ENCODE results near the gene MACROD2.

Gene MACROD2

DNA sequence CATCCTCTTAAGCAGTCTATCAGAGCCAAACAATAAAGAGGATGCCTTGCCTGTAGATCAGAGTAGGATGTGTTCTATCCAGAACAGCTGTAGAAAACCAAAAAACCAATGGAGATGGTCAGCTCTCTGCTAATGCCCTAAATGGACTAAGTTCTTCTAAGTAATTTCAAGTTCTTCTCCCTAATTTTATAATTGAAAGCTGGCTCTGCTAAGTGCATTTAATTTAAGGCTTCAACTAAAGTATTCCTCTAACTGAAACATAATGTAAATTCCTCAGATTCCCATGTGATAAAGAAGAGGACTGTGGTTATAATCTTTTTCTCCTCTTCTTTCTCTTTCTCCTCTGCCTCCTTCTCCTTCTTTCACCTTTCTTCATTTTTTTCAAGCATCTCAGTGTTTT is 1868.4 kb downstream of the MACROD2 start:
- DNase-seq (ENCODE audit: low read depth), result no peak

- DNase-seq (ENCODE audit: low read depth), result no peak
Measured at GRCh38 chr20:15865553-15865952, 1870.2 kb downstream of the MACROD2 start.

DNA sequence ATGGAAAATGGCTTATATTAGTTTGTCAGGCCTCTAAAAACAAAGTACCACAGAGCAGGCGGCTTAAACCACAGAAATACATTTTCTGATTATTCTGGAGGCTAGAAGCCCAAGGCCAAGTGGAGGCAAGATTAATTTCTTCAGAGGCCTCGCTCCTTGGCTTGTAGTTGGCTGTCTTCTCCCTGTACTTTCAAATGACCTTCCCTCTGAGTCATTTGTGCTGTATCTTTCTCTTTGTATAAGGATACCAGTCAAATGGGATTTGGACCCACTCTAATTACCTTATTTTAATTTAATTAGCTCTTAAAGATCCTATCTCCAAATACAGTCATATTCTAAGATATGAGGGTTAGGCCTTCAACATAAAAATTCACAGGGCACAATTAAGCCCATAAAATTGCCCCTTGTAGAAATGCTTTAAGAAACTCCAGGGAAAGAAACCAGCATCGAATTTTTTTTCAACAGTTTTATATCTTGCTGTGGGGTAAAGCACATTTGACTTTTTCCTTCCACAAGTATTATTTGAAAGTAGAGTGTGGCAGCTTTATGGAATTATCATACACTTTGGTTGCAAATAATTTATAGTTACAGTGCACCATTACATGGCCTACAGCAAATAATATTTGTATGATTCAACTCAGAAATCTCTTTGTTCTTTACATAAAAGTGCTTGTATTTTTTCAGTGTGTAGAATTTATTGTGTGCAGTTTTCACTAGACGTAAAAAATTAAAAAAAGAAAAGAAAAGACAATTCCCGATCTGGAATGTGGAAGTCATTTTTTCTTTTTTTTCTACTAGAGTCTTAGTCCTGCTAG is 1871.8 kb downstream of the MACROD2 start:
- no peak for DNase-seq (ENCODE audit: low read depth)

- no peak for DNase-seq (ENCODE audit: low read depth)
Measured at GRCh38 chr20:15867899-15868298, 1872.6 kb downstream of the MACROD2 start.

DNA sequence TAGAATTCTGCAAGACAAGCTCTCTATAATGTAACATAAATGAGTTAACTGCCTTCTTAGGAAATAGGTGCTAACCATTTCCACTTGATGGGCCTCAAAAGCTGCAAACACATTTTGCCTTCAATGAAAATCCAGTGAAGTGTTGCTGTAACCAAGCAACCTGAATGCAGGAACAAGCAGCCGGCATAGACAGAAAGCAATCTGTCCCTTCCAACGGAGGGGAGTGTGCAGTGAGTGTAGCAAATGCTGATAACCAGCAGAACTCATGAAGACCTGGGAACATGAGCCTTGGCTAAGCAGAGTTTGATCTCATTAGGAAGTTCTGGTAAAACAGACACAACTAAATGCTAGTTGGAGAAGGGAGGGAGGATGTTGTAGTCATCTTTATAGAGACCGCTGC is 1880.1 kb downstream of the MACROD2 start:
- DNase-seq (ENCODE audit: low read depth), result no peak

DNA sequence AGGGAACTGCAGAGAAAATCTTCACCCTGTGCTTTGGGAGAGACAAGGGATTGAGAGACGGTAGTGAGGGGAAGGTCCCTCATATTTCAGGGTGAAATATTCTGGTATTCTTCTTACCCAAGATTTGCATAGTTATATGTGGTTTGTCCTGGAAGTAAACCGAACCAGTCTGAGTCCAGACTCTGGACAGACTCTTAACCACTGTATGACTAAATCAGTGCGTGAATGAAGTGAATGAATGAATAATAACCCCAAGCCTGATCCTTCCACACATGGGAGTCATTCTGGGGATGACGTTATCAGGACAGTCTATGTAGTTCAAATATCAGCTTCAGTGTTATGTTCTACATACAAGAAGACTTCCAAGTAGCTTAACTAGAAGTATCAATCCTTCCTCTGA is 1887.2 kb downstream of the MACROD2 start:
- DNase-seq (ENCODE audit: low read depth), result no peak

DNA sequence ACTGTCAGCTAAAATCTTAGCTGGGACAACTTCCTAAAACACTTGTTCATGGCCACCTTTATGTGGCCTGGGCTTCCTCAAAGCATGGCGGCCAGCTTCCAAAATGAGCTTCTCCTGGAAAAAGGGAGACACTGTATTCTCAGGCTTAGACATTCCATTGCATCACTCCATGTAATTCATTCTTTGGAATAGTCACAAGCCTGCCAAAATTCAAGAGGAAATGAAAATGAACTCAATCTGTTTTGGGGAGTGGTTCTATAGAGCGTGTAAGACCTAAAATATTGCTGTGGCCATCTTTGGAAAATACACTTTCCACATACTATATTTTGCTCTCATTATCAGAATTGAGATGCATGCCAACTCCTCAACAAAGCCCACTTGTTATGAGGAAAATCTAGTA is 1890.9 kb downstream of the MACROD2 start:
- DNase-seq (ENCODE audit: low read depth), result no peak

GRCh38 chr20:15887387-15887786 is 1892.1 kb downstream of the MACROD2 start:
- no peak for DNase-seq (ENCODE audit: low read depth)

- no peak for DNase-seq (ENCODE audit: low read depth)
Measured at GRCh38 chr20:15889061-15889460, 1893.7 kb downstream of the MACROD2 start.

DNA sequence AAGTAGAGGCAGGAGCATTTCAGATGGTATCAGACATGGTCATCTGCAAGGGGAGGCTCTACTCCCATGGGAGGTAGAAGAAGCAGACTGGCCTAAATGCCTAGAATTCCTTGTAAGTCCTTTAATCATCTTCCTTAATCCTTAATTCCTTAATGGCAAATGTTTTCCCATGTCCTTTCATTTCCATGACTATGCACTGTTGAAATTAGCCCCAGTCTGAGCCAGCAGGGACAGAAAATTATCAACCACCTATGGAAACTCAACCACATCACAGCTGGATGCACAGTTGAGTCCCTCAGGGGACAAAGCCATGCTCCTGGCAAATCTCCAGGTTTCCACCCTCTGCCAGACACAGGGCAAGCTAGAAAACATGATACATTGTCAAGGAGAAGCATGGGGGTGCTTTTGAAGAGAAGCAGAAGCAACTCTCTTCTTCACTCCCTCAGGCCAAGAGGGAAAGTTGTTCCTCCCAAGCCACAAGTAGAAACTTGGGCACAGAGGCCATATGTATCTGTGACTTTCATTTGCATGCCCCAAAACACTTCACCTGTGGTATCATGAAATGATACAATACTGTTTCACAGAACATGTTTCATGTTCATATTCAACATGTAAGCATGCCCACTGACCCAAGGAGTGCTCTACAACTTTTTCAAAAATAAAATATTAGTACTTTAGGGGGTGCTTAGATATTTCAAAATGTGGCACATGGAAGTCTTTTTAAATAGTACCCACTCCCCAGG is 1894.4 kb downstream of the MACROD2 start:
- DNase-seq (ENCODE audit: low read depth), result no peak

GRCh38 chr20:15890407-15890982 is 1895.2 kb downstream of the MACROD2 start:
- no peak for DNase-seq (ENCODE audit: low read depth)

DNA sequence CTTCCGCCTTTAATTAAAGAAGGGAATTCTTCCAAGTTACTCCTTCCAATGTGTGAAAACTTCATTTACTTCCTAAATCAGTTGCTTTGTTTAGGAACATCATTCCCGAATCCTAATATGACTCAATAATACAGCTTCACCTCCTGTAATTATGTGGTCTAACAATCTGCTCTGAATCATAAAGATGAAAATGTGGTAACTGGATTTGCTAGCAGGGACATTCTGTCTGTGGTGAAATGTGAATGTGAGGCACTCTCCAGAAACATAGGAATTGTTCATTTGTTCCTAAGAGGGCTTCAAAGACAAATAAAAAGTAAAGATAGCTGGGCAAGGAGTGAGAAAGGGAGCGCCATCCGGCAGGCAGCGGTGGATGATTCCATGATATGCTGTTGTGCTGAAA is 1899.8 kb downstream of the MACROD2 start:
- DNase-seq (ENCODE audit: low read depth), result no peak

DNA sequence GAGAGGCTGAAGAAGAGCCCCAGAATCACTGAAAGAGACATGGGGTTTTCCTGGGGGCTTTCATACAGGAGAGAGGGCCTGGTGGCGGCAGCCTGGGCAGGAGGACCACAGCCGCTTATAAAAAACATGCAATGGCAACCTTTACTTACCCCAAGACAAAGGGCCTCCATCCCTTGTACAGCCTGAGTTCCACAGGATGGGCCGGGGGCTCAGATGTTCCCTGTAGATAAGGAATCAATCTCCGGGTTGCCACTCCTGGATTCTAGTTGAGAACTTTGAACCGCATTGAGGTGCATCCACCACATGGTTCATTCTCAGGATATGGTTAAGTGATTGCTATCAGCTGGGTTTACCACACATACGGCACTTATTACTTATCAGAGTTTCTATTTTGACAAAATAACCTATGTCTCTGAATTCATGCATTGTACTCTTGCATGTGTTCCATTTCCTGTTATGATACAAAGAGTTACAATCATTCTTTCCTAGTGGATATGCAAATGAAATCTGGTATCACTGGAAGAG is 1900.3 kb downstream of the MACROD2 start:
- no peak for DNase-seq (ENCODE audit: low read depth)

- no peak for DNase-seq (ENCODE audit: low read depth)
Measured at GRCh38 chr20:15899967-15900366, 1904.7 kb downstream of the MACROD2 start.

DNA sequence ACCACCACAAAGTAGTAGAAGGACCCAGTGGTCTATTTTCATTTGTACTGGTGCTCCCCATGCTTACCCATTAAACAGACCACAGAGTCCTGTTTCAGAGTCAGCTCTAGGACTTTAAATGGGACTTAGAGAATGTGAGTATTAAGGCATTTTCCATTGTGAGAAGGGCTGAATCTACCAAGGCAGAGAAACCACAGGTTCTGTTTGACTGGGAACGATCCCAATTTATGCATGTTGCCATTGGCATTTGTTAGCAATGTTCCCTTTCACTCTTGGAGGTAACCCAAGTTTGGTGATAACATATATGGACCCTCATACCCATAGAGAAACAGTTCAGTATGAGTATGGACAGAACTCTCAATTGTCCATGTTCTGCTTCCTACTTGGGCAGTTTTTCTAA is 1905.1 kb downstream of the MACROD2 start:
- no peak for DNase-seq (ENCODE audit: low read depth)

DNA sequence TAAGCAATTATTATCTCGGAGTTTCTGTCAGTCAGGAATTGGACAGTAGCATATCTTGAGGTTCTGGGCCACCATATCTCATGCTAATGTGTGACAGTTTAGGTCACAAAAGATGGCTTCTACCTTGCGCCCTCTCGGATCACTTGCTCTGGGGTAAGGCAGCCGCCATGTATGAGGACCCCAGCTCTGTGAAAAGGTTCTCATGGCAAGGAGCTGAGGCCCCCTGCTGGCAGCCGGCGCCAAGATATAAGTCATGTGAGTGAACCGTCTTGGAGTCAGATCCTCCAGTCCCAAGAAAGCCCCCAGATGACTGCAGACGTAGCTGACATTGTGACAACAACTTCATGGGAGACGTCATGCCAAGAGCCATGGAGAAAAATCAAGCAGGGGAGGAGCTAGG is 1907.2 kb downstream of the MACROD2 start:
- DNase-seq (ENCODE audit: low read depth), result no peak

GRCh38 chr20:15905661-15906060 is 1910.3 kb downstream of the MACROD2 start:
- no peak for DNase-seq (ENCODE audit: low read depth)

DNA sequence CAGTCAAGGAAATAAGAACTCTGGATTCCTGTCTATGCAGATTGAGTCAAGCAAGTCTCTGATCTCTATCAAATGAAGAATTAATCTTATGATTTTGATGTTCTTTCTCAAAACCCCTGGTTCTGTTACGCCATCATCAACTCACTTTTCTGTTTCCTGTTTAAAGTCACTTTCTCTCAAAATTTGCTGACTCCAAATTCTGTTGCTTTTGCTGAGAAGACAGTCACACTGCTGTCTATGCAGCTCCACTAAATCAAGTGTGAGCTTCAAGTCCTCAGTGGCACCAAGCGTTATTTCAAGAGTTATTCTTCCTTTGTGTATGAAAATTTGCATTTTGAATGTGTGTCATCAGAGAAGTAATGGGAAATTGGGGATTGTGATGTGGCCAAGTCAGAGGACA is 1914.7 kb downstream of the MACROD2 start:
- no peak for DNase-seq (ENCODE audit: low read depth)

DNA sequence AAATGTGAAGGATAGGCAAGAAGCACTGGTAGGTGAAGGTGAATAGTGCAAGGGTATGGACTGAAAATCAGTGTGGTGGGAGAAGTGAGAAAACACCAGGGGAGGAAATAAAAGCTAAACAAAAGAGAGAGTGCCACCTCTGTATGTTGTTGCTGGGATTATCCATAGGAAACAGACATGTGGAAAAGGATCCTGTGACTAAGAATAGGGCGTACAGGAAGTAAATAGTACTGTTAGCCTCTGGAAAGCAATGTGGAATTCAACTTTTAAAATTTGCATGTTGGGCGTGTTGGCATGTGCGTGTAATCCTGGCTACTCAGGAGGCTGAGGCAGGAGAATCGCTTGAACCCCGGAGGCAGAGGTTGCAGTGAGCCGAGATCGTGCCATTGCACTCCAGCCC is 1916.3 kb downstream of the MACROD2 start:
- no peak for DNase-seq (ENCODE audit: low read depth)

- DNase-seq (ENCODE audit: low read depth), result no peak
Measured at GRCh38 chr20:15913391-15914025, 1918.2 kb downstream of the MACROD2 start.

- no peak for DNase-seq (ENCODE audit: low read depth)
Measured at GRCh38 chr20:15916623-15917022, 1921.3 kb downstream of the MACROD2 start.

DNA sequence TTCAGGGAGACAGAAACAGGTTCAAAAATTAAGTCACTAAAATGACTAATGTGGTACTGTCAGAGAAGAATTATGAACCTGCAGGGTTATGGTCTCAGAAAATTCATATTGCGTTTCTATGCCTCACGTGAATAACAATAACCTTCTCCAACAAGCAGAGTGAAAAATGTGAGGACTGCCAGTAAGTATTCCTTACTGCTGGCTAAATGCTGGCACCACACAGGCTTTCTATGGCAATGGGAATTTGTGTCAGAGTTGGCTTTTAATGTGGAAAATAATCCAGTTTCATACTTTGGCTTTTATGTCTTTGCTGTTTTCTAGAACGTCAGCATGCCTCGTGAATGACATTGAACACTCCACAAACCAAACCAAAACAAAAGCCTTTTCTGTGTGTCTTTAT is 1922.0 kb downstream of the MACROD2 start:
- DNase-seq (ENCODE audit: low read depth), result no peak
